Parathyroid adenoma (tissue), 2 donors: Measurements from ENCODE around the gene ADAMTSL1.

Source experiments
- H2AFZ ChIP-seq: fragments of 300-600 bp; sonication (generic); one replicate; pipeline ENCODE4 v1.7.0; 2017; ENCODE audit warnings: antibody characterized with exemption, mild to moderate bottlenecking
- H3K27ac ChIP-seq: fragments of 300-600 bp; sonication (generic); one replicate; pipeline ENCODE4 v1.7.0; 2017
- H3K27me3 ChIP-seq: fragments of 300-600 bp; sonication (generic); one replicate; pipeline ENCODE4 v1.7.0; 2017; ENCODE audit warnings: low read length; ENCODE audit not compliant: control insufficient read depth, insufficient read depth
- H3K36me3 ChIP-seq: fragments of 300-600 bp; sonication (generic); one replicate; pipeline ENCODE4 v1.7.0; 2017; ENCODE audit warnings: low read length; ENCODE audit not compliant: control insufficient read depth, insufficient read depth
- H3K4me1 ChIP-seq: fragments of 300-600 bp; sonication (generic); one replicate; pipeline ENCODE4 v1.7.0; 2017; ENCODE audit warnings: control low read depth
- H3K4me2 ChIP-seq: fragments of 300-600 bp; sonication (generic); one replicate; pipeline ENCODE4 v1.7.0; 2017; ENCODE audit warnings: low read length
- H3K4me3 ChIP-seq: fragments of 300-600 bp; sonication (generic); one replicate; pipeline ENCODE4 v1.7.0; 2017; ENCODE audit warnings: low read depth, low read length
- H3K79me2 ChIP-seq: fragments of 300-600 bp; sonication (generic); one replicate; pipeline ENCODE4 v1.7.0; 2017; ENCODE audit warnings: control low read depth
- H3K9ac ChIP-seq: fragments of 300-600 bp; sonication (generic); one replicate; pipeline ENCODE4 v1.7.0; 2017; ENCODE audit warnings: mild to moderate bottlenecking
- H3K9me3 ChIP-seq: fragments of 300-600 bp; sonication (generic); one replicate; pipeline ENCODE4 v1.7.0; 2017; ENCODE audit warnings: low read length; ENCODE audit not compliant: control insufficient read depth
- TF ChIP-seq, protein P1 (sequence below): fragments of 300-600 bp; sonication (generic); IDR thresholded peaks from one replicate; pipeline ENCODE4 v1.7.0; 2017; ENCODE audit warnings: antibody characterized with exemption, mild to moderate bottlenecking
- donor health status: primary hyperparathyroidism.

The ADAMTSL1 gene

GRCh38 chr9:18487611-18488010, 13.7 kb downstream of the ADAMTSL1 start:
- no peak overlapping the region for H3K4me3 ChIP-seq
- H3K4me2 ChIP-seq, result no peak overlapping the region
- no peaks in the 10 kb centered on the region for H3K36me3 ChIP-seq
- no peaks in the 10 kb centered on the region for H3K79me2 ChIP-seq
- H3K27me3 ChIP-seq, result no peaks in the 10 kb centered on the region
- no peaks in the 10 kb centered on the region for H3K4me1 ChIP-seq
- H3K9ac ChIP-seq, result no peak overlapping the region
- TF ChIP-seq, protein P1, sequence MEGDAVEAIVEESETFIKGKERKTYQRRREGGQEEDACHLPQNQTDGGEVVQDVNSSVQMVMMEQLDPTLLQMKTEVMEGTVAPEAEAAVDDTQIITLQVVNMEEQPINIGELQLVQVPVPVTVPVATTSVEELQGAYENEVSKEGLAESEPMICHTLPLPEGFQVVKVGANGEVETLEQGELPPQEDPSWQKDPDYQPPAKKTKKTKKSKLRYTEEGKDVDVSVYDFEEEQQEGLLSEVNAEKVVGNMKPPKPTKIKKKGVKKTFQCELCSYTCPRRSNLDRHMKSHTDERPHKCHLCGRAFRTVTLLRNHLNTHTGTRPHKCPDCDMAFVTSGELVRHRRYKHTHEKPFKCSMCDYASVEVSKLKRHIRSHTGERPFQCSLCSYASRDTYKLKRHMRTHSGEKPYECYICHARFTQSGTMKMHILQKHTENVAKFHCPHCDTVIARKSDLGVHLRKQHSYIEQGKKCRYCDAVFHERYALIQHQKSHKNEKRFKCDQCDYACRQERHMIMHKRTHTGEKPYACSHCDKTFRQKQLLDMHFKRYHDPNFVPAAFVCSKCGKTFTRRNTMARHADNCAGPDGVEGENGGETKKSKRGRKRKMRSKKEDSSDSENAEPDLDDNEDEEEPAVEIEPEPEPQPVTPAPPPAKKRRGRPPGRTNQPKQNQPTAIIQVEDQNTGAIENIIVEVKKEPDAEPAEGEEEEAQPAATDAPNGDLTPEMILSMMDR, result no peak
- H3K27ac ChIP-seq, result no peak overlapping the region
- H3K9me3 ChIP-seq, result no peaks in the 10 kb centered on the region
- no peak overlapping the region for H2AFZ ChIP-seq

DNA sequence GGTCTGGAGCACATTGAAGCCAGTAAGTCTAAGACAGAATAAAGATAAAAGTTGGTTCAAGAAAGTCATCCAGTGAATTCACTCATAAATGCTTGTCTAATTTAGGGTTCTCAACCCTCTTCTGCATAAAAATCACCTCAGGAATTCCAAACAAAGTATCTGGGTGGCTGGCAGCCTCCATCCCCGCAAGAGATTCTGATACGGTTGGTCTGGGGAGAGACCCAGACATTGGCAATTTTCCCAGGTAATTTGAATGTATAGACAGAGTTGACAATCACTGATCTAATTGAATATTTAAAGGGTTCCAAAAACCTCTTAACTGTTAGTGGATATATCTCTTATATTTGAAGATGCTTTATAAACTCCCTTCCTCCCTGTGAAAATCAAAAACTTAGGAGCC, 14.9 kb downstream of the ADAMTSL1 start:
- Histone ChIP-seq H3K9ac (no peak overlapping the region), H3K4me1 (no peaks in the 10 kb centered on the region), H3K4me2 (no peak overlapping the region), H3K36me3 (no peaks in the 10 kb centered on the region), H3K27ac (no peak overlapping the region), H3K27me3 (no peaks in the 10 kb centered on the region), H3K9me3 (no peaks in the 10 kb centered on the region), H3K79me2 (no peaks in the 10 kb centered on the region), H2AFZ (no peak overlapping the region), H3K4me3 (no peak overlapping the region)
- TF ChIP-seq, protein P1, result no peak

DNA sequence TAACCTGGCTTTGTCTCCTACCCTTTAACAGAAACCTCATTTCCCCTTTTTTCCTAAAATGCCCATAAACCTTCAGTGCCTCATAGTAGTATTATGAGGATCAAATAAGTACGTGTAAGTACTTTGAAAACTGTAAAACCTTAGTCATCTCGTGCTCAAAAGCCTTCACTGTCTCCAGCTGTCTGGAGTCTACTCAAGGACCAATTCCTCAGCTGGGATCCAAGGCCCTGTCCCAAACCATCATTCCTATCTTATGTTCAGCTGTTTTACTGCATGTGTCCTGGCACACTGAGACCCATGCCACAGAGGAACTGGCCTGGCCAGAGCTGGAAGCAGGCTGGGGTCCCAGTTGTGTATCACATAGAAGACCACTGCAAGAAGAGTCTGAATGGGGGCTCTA, 15.9 kb downstream of the ADAMTSL1 start:
- Histone ChIP-seq H3K4me3 (no peak overlapping the region), H3K27me3 (no peaks in the 10 kb centered on the region), H3K27ac (no peak overlapping the region), H3K9ac (no peak overlapping the region), H3K4me2 (no peak overlapping the region), H3K9me3 (no peaks in the 10 kb centered on the region), H2AFZ (no peak overlapping the region), H3K4me1 (no peaks in the 10 kb centered on the region), H3K79me2 (no peaks in the 10 kb centered on the region), H3K36me3 (no peaks in the 10 kb centered on the region)
- TF ChIP-seq, protein P1, result no peak

DNA sequence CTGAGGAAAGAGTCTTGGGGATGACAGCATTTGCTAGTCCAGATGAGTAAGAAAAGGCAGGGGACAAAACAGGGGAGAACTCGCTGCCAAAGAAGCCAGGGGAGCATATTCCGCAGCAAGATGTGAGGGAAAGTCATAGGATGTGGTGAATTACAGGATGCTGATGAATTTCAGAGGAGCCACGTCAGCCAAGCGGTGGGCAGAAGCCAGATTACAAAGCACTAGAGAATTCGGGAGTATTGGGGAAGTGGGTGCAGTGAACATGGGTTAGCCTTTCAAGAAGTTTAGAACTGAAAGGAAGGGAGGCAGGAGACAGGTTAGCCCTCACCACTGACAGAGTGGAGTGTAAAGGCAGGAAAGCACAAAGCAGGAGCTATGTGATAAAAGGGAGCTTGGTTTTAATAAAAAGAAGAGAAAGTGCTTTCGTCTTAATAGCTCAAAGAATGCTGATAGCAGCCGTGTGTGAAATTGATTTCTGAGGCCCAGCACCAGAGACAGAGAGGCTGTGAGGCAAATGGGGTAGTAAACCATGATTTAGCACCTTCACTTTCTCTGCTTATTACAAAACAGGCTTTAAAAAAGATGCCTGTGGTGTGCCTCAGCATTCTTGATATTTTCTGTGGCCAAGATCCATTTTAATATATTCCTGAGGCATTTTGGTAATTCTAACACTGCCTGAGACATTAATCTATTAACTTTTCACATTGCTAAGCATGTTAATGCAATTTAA, 16.9 kb downstream of the ADAMTSL1 start:
- Histone ChIP-seq H3K9me3 (no peaks in the 10 kb centered on the region), H3K79me2 (no peaks in the 10 kb centered on the region), H3K27me3 (no peaks in the 10 kb centered on the region), H3K27ac (no peak overlapping the region), H3K4me3 (no peak overlapping the region), H3K36me3 (no peaks in the 10 kb centered on the region), H3K4me2 (no peak overlapping the region), H3K9ac (no peak overlapping the region), H3K4me1 (no peaks in the 10 kb centered on the region), H2AFZ (peak overlapping the region; percentile 28)
- TF ChIP-seq, protein P1, result no peak

GRCh38 chr9:18492612-18493011, 18.7 kb downstream of the ADAMTSL1 start:
- H3K4me1 ChIP-seq, result no peaks in the 10 kb centered on the region
- no peak overlapping the region for H3K4me3 ChIP-seq
- H3K79me2 ChIP-seq, result no peaks in the 10 kb centered on the region
- no peak overlapping the region for H2AFZ ChIP-seq
- H3K27me3 ChIP-seq, result no peaks in the 10 kb centered on the region
- H3K36me3 ChIP-seq, result no peaks in the 10 kb centered on the region
- H3K4me2 ChIP-seq, result no peak overlapping the region
- H3K9me3 ChIP-seq, result no peaks in the 10 kb centered on the region
- TF ChIP-seq, protein P1, result no peak
- no peak overlapping the region for H3K27ac ChIP-seq
- H3K9ac ChIP-seq, result no peak overlapping the region
